ENCODE data around the gene ZNF273. TPM values are rescaled to one million over a fixed set of nuclear protein-coding genes. Genes with fewer than 3 reads are reported as not detected.

ZNF273 gene
- total RNA-seq, 6 experiments from 2014 or later, result 0.24 to 1.00 (median 0.78) TPM

- Histone ChIP-seq H3K36me3 (no peaks in the 10 kb centered on the region), H3K27me3 (no peaks in the 10 kb centered on the region), H3K4me1 (peaks cover 0 to 14% (median 0%) of the 10 kb centered on the region in 4 donors), H3K4me3 (no peak overlapping the region), H3K27ac (no peak overlapping the region), H3K9me3 (no peaks in the 10 kb centered on the region)
- DNase-seq (peak in 1 of 3 donors; percentile 17), ATAC-seq (no peak)
- 73% methylated on average over 4 of the region's 5 CpGs for WGBS (ENCODE audit: insufficient coverage, low coverage, low lambda C conversion rate, missing lambda C conversion rate)
- intact Hi-C loops (cut with DNase I), result no loop called here
- TF ChIP-seq POLR2A (IDR thresholded peaks at IDR 0.05) (no peak), CTCF (IDR thresholded peaks at IDR 0.05) (no peak)
Observed at GRCh38 chr7:64885520-64886240, 17.4 kb upstream of the ZNF273 start.

- Histone ChIP-seq H3K27ac (no peak overlapping the region), H3K36me3 (no peaks in the 10 kb centered on the region), H3K9me3 (no peaks in the 10 kb centered on the region), H3K27me3 (no peaks in the 10 kb centered on the region), H3K4me3 (no peak overlapping the region), H3K4me1 (peaks cover 0 to 14% (median 0%) of the 10 kb centered on the region in 4 donors)
- WGBS (ENCODE audit: insufficient coverage, low coverage, low lambda C conversion rate, missing lambda C conversion rate), result 63% methylated on average over 4 of the region's 4 CpGs
- TF ChIP-seq POLR2A (IDR thresholded peaks at IDR 0.05) (no peak), CTCF (IDR thresholded peaks at IDR 0.05) (no peak)
- DNase-seq (peak in 1 of 3 donors; percentile 14), ATAC-seq (no peak)
- intact Hi-C loops (cut with DNase I), result no loop called here
Observed at GRCh38 chr7:64886956-64887545, 16.0 kb upstream of the ZNF273 start.

- intact Hi-C loops (cut with DNase I), result no loop called here
- H3K4me3 ChIP-seq, result peak overlapping the region in 2 of 3 donors; percentile 36 to 54
- DNase-seq (peak in 2 of 3 donors; percentile 42 to 51), ATAC-seq (peak; percentile 12 to 51 (median 31))
- H3K27ac ChIP-seq, result no peak overlapping the region
- H3K4me1 ChIP-seq, result peaks cover 0 to 14% (median 0%) of the 10 kb centered on the region in 4 donors
- 8% methylated on average over 13 of the region's 13 CpGs for WGBS (ENCODE audit: insufficient coverage, low coverage, low lambda C conversion rate, missing lambda C conversion rate)
- H3K36me3 ChIP-seq, result no peaks in the 10 kb centered on the region
- no peaks in the 10 kb centered on the region for H3K9me3 ChIP-seq
- TF ChIP-seq CTCF (IDR thresholded peaks at IDR 0.05), result peak; percentile 9 to 39 (median 32)
- TF ChIP-seq POLR2A (IDR thresholded peaks at IDR 0.05), result no peak
- no peaks in the 10 kb centered on the region for H3K27me3 ChIP-seq
Observed at GRCh38 chr7:64887756-64888508, 15.1 kb upstream of the ZNF273 start.

- Histone ChIP-seq H3K4me1 (peaks cover 0 to 14% (median 0%) of the 10 kb centered on the region in 4 donors), H3K9me3 (no peaks in the 10 kb centered on the region), H3K4me3 (peak overlapping the region; percentile 36 to 54 (median 38)), H3K27ac (no peak overlapping the region), H3K36me3 (no peaks in the 10 kb centered on the region), H3K27me3 (no peaks in the 10 kb centered on the region)
- intact Hi-C loops (cut with DNase I), result no loop called here
- 4% methylated on average over 14 of the region's 17 CpGs for WGBS (ENCODE audit: insufficient coverage, low coverage, low lambda C conversion rate, missing lambda C conversion rate)
- TF ChIP-seq POLR2A (IDR thresholded peaks at IDR 0.05), result no peak
- no peak for TF ChIP-seq CTCF (IDR thresholded peaks at IDR 0.05)
- no peak for DNase-seq
- ATAC-seq, result peak; percentile 38 to 55 (median 48)
Observed at GRCh38 chr7:64888561-64888900, 14.5 kb upstream of the ZNF273 start.

Data from right lobe of liver (tissue), 6 donors.